Adrenal gland (tissue), 12 donors: ENCODE results near the gene GHR. TPM values are rescaled to one million over a fixed set of nuclear protein-coding genes. Genes with fewer than 3 reads are reported as not detected.

Source experiments
- DNase-seq, 7 donors: peaks; one replicate each; pipeline ENCODE4 v3.0.0-alpha.2; 2019 to 2020
- H3K27ac ChIP-seq, 5 donors: fragments of 200-600 bp; sonication (generic) in 4 of 5; 1 replicate in 3 of 5; 2 replicates in 2 of 5; pipeline versions ENCODE4 v1.5.1 to v1.8.0; 2016 to 2020; ENCODE audit warnings: mild to moderate bottlenecking in 1 of 5
- H3K27me3 ChIP-seq: fragments of 200-600 bp; 2 replicates; pipeline ENCODE4 v1.8.0; 2021
- H3K36me3 ChIP-seq, 2 donors: fragments of 200-600 bp; replicated peaks in 1 of 2; 1 replicate in 1 of 2; 2 replicates in 1 of 2; pipeline versions ENCODE4 v1.5.1 to v1.8.0; 2018 to 2022
- H3K4me1 ChIP-seq, 2 donors: fragments of 200-600 bp; replicated peaks in 1 of 2; 1 replicate in 1 of 2; 2 replicates in 1 of 2; pipeline versions ENCODE4 v1.5.1 to v1.8.0; 2018 to 2021
- H3K4me3 ChIP-seq, 4 donors: fragments of 200-600 bp; sonication (generic) in 3 of 4; one replicate each; pipeline ENCODE4 v1.5.1; 2016 to 2018
- H3K9me3 ChIP-seq, 3 donors: fragments of 200-600 bp; sonication (generic) in 1 of 3; replicated peaks in 1 of 3; 1 replicate in 2 of 3; 2 replicates in 1 of 3; pipeline versions ENCODE4 v1.5.1 to v1.8.0; 2016 to 2021
- CTCF ChIP-seq, 6 experiments: fragments of 450-650 bp in 4 of 6; fragments of 200-600 bp in 2 of 6; sonication (generic) in 1 of 6; IDR thresholded peaks; 1 replicate in 5 of 6; 2 replicates in 1 of 6; pipeline versions ENCODE4 v1.5.1 to v1.8.0; 2016 to 2021; ENCODE audit warnings: antibody characterized with exemption in 6 of 6, mild to moderate bottlenecking in 2 of 6, moderate library complexity in 1 of 6
- POLR2A ChIP-seq, 2 donors: fragments of 450-650 bp; IDR thresholded peaks; one replicate each; pipeline ENCODE4 v1.6.1; 2017; ENCODE audit warnings: antibody characterized with exemption in 2 of 2, mild to moderate bottlenecking in 2 of 2, moderate library complexity in 1 of 2
- WGBS, 4 donors: extraction: QIAGEN DNeasy Blood & Tissue Kit in 2 of 4; methylation state at CpG; one replicate each; pipeline versions ENCODE4 v1.1.5 to v1.1.7; 2013 to 2017; 5-methylcytosine and 5-hydroxymethylcytosine counted together
- intact Hi-C, 2 donors: fragments of 100-400 bp; cut with DNase I; formaldehyde crosslinking; loops; one replicate each; pipeline versions ENCODE4 v1.14.1 to v1.15.0; 2022 to 2023
- polyA plus RNA-seq, 3 donors: library from polyadenylated mRNA; stranded (reverse); fragments of 200-250 nt in 2 of 3; fragments of 350-450 nt in 1 of 3; fragmentation: Illumina TruSeq in 1 of 3; extraction: RNeasy Lipid Tissue Mini Kit (QIAGEN cat#74804) in 1 of 3; gene quantifications; one replicate each; pipeline ENCODE4 v1.2.3, GENCODE V29; 2013 to 2014
- total RNA-seq, 9 donors: library from RNA; depleted of rRNA in 4 of 9; stranded (reverse); fragments of >200 nt in 4 of 9; fragments of 120-200 nt in 1 of 9; fragmentation: NEBNext Ultra II Directional in 1 of 9; extraction: Animal tissue kit (Norgen Biotek cat#: 25700) in 1 of 9; gene quantifications; one replicate each; pipeline versions ENCODE4 v1.1.0 to v1.2.4, GENCODE V29; 2013 to 2023
- donor health status: healthy with polysubstance abuse.
- donor health status: Bipolar disorder and iron deficiency.
- donor health status: DM: yes; HTN: yes; CAD: no.
- donor health status: DM: no; HTN: no; CAD: no.
- donor health status: DM: no; HTN: no; CAD: no.
- donor health status: DM: yes; HTN: yes; CAD: no.

GHR gene
- total and polyA plus RNA-seq, 12 donors, result 2.9 to 17.1 (median 10.5) TPM

GRCh38 chr5:42701351-42702059 is 278.3 kb downstream of the GHR start:
- no peak overlapping the region for H3K27ac ChIP-seq
- no peaks in the 10 kb centered on the region for H3K27me3 ChIP-seq
- no peaks in the 10 kb centered on the region for H3K4me1 ChIP-seq
- TF ChIP-seq POLR2A (IDR thresholded peaks at IDR 0.05) (no peak), CTCF (IDR thresholded peaks at IDR 0.05) (no peak)
- H3K36me3 ChIP-seq, result no peaks in the 10 kb centered on the region
- WGBS, 4 donors, result 85 to 93% (median 93%) methylated on average over 7 of the region's 7 CpGs
- H3K9me3 ChIP-seq, result peaks cover 0 to 15% (median 8%) of the 10 kb centered on the region in 3 donors
- no peak for DNase-seq
- intact Hi-C loops, result no loop called here
- no peak overlapping the region for H3K4me3 ChIP-seq

GRCh38 chr5:42703238-42703637 is 280.0 kb downstream of the GHR start:
- H3K27me3 ChIP-seq, result no peaks in the 10 kb centered on the region
- no peak for TF ChIP-seq CTCF (IDR thresholded peaks at IDR 0.05)
- TF ChIP-seq POLR2A (IDR thresholded peaks at IDR 0.05), result no peak
- WGBS, 4 donors, result 43 to 95% (median 58%) methylated on average over 1 of the region's 1 CpG
- DNase-seq, result no peak
- H3K9me3 ChIP-seq, result peaks cover 0 to 15% (median 8%) of the 10 kb centered on the region in 3 donors
- H3K4me1 ChIP-seq, result no peaks in the 10 kb centered on the region
- no peaks in the 10 kb centered on the region for H3K36me3 ChIP-seq
- no peak overlapping the region for H3K4me3 ChIP-seq
- intact Hi-C loops, result no loop called here
- no peak overlapping the region for H3K27ac ChIP-seq

- Histone ChIP-seq H3K4me1 (no peaks in the 10 kb centered on the region), H3K36me3 (no peaks in the 10 kb centered on the region), H3K27ac (no peak overlapping the region), H3K9me3 (no peaks in the 10 kb centered on the region), H3K4me3 (no peak overlapping the region), H3K27me3 (no peaks in the 10 kb centered on the region)
- WGBS, 4 donors, result 73 to 84% (median 82%) methylated on average over 3 of the region's 3 CpGs
- intact Hi-C loops, result no loop called here
- DNase-seq, result no peak
- TF ChIP-seq CTCF (IDR thresholded peaks at IDR 0.05), result no peak
These were observed 292.5 kb downstream of the GHR start for GRCh38 chr5:42715785-42716184.

GRCh38 chr5:42718591-42718990 is 295.4 kb downstream of the GHR start:
- Histone ChIP-seq H3K36me3 (no peaks in the 10 kb centered on the region), H3K4me1 (no peaks in the 10 kb centered on the region), H3K27ac (no peak overlapping the region), H3K27me3 (no peaks in the 10 kb centered on the region), H3K4me3 (no peak overlapping the region), H3K9me3 (no peaks in the 10 kb centered on the region)
- intact Hi-C loops, result no loop called here
- DNase-seq, result no peak
- WGBS, 4 donors, result 73 to 82% (median 78%) methylated on average over 2 to 4 of the region's 4 CpGs
- TF ChIP-seq CTCF (IDR thresholded peaks at IDR 0.05) (no peak), POLR2A (IDR thresholded peaks at IDR 0.05) (no peak)
